ENCODE measurements around the gene HSPD1. TPM values are rescaled to one million over a fixed set of nuclear protein-coding genes. Genes with fewer than 3 reads are reported as not detected.

Gene HSPD1
- total RNA-seq, 1 donor from 2014 or later = 329 TPM

GRCh38 chr2:197480165-197481036 is 19.2 kb downstream of the HSPD1 start:
- Histone ChIP-seq H3K36me3 (ENCODE audit: insufficient read depth, low read length) (peaks cover 7% of the 10 kb centered on the region), H3K9me3 (ENCODE audit: insufficient read depth, low read depth, low read length) (no peaks in the 10 kb centered on the region), H3K4me1 (ENCODE audit: insufficient read depth, low read length) (no peaks in the 10 kb centered on the region), H3K9ac (ENCODE audit: low read length) (no peak overlapping the region), H3K4me2 (ENCODE audit: low read length) (no peak overlapping the region), H3K27me3 (ENCODE audit: insufficient read depth, low read length) (no peaks in the 10 kb centered on the region), H4K20me1 (ENCODE audit: insufficient read depth, low read length) (no peaks in the 10 kb centered on the region), H3K79me2 (ENCODE audit: insufficient read depth, low read length) (no peaks in the 10 kb centered on the region), H3K27ac (ENCODE audit: low read depth, low read length) (no peak overlapping the region), H2AFZ (ENCODE audit: low read depth, low read length) (no peak overlapping the region), H3K4me3 (ENCODE audit: insufficient read depth, low read depth, low read length) (no peak overlapping the region)
- DNase-seq (ENCODE audit: low read depth) (no peak), FAIRE-seq (no peak)
- no peak overlapping the region for H3K27ac Mint-ChIP-seq (ENCODE audit: unreplicated experiment)
- H3K9me3 Mint-ChIP-seq (ENCODE audit: unreplicated experiment) = peaks cover 14% of the 10 kb centered on the region
- no peak overlapping the region for H3K4me3 Mint-ChIP-seq (ENCODE audit: unreplicated experiment)
- peaks cover 24% of the 10 kb centered on the region for H3K36me3 Mint-ChIP-seq (ENCODE audit: low read depth, unreplicated experiment)
- H3K4me1 Mint-ChIP-seq (ENCODE audit: low read depth, unreplicated experiment) = peaks cover 2% of the 10 kb centered on the region
- no peaks in the 10 kb centered on the region for H3K27me3 Mint-ChIP-seq (ENCODE audit: low read depth, unreplicated experiment)
- no peak for TF ChIP-seq EZH2 (IDR thresholded peaks at IDR 0.05; ENCODE audit: insufficient read depth, low read length)
- TF ChIP-seq CTCF (IDR thresholded peaks at IDR 0.05; ENCODE audit: insufficient read depth, low read depth, low read length) = no peak

- no peaks in the 10 kb centered on the region for H3K27me3 ChIP-seq (ENCODE audit: insufficient read depth, low read length)
- Mint-ChIP-seq H3K27me3 (ENCODE audit: low read depth, unreplicated experiment) (no peaks in the 10 kb centered on the region), H3K27ac (ENCODE audit: unreplicated experiment) (no peak overlapping the region)
These were observed 21.8 kb downstream of the HSPD1 start for GRCh38 chr2:197477797-197478196.

More at GRCh38 chr2:197477797-197478196, 21.8 kb downstream of the HSPD1 start:
- no peak overlapping the region for H2AFZ ChIP-seq (ENCODE audit: low read depth, low read length)
- H3K4me1 ChIP-seq (ENCODE audit: insufficient read depth, low read length) = no peaks in the 10 kb centered on the region
- H3K36me3 ChIP-seq (ENCODE audit: insufficient read depth, low read length) = peaks cover 25% of the 10 kb centered on the region
- no peak overlapping the region for H3K9ac ChIP-seq (ENCODE audit: low read length)
- H4K20me1 ChIP-seq (ENCODE audit: insufficient read depth, low read length) = no peaks in the 10 kb centered on the region
- H3K9me3 ChIP-seq (ENCODE audit: insufficient read depth, low read depth, low read length) = no peaks in the 10 kb centered on the region
- DNase-seq (ENCODE audit: low read depth) = no peak
- H3K4me2 ChIP-seq (ENCODE audit: low read length) = no peak overlapping the region
- peaks cover 1% of the 10 kb centered on the region for H3K9me3 Mint-ChIP-seq (ENCODE audit: unreplicated experiment)
- H3K4me3 Mint-ChIP-seq (ENCODE audit: unreplicated experiment) = no peak overlapping the region
- no peaks in the 10 kb centered on the region for H3K4me1 Mint-ChIP-seq (ENCODE audit: low read depth, unreplicated experiment)
- H3K36me3 Mint-ChIP-seq (ENCODE audit: low read depth, unreplicated experiment) = peaks cover 19% of the 10 kb centered on the region
- no peak for FAIRE-seq
- TF ChIP-seq EZH2 (IDR thresholded peaks at IDR 0.05; ENCODE audit: insufficient read depth, low read length) (no peak), CTCF (IDR thresholded peaks at IDR 0.05; ENCODE audit: insufficient read depth, low read depth, low read length) (no peak)
- no peaks in the 10 kb centered on the region for H3K79me2 ChIP-seq (ENCODE audit: insufficient read depth, low read length)
- H3K27ac ChIP-seq (ENCODE audit: low read depth, low read length) = no peak overlapping the region
- H3K4me3 ChIP-seq (ENCODE audit: insufficient read depth, low read depth, low read length) = no peak overlapping the region

Data from astrocyte (in vitro differentiated cells and primary cell).